ENCODE results near the gene STAM. TPM values are rescaled to one million over a fixed set of nuclear protein-coding genes. Genes with fewer than 3 reads are reported as not detected.

Gene STAM
- total and polyA plus RNA-seq, 9 of the 15 experiments (the other 6 are each of a cell fraction or from before 2014, with no cell fraction given) = 13.8 to 33.5 (median 26.4) TPM

DNA sequence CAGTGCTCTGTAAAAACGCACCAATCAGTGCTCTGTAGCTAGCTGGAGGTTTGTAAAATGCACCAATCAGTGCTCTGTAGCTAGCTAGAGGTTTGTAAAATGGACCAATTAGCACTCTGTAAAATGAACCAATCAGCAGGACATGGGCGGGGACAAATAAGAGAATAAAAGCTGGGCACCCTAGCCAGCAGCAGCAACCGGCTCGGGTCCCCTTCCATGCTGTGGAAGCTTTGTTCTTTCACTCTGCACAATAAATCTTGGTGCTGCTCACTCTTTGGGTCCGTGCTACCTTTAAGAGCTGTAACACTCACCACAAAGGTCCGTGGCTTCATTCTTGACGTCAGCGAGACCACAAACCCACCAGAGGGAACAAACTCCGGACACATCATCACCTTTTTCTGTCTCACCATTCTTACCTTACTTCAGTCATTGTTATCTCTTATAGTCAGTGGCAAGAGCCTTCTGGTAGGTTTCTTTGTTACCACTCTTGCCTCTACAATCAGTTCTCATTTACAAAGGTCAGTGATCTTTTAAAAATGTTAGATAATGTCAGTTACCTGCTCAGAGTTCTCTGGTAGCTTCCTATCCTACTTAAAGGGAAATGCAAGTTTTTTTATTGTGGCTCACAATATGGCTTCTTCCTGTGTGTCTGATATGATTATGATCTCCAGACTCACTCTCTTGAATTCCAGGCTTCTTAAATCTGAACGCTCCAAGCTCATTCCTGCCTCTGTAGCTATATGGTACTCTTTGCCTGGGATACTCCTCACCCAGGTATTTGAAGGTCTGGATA, 4.5 kb downstream of the STAM start:
- CTCF ChIA-PET (ENCODE audit: low intra/inter-chr PET ratio) = no interaction called here
- BruUV-seq (replicated peaks) = no TSS peak
- peaks cover 4% of the 10 kb centered on the region; the same call in 1 of the 2 replicates for H4K20me1 ChIP-seq (replicated peaks; ENCODE audit: control insufficient read depth, insufficient read depth, low read length)
- H3K9ac ChIP-seq (ENCODE audit: insufficient read depth in 1 of 2, low read depth in 2 of 2, low read length in 2 of 2) = no peak overlapping the region
- no peak for ATAC-seq
- H2AFZ ChIP-seq (ENCODE audit: low read depth, low read length) = no peak overlapping the region
- peak; percentile 60 for TF ChIP-seq ASH1L (IDR thresholded peaks at IDR 0.05; ENCODE audit: borderline replicate concordance, low read depth, partially characterized antibody)
- TF ChIP-seq TAF9B (IDR thresholded peaks at IDR 0.05; ENCODE audit: partially characterized antibody) = no peak
- TF ChIP-seq RBM14 (IDR thresholded peaks at IDR 0.05; ENCODE audit: borderline replicate concordance, insufficient read depth, low read depth, low read length) = no peak
- TF ChIP-seq CC2D1A (IDR thresholded peaks at IDR 0.05) = peak; percentile 71; the same call in 1 of the 2 replicates
- TF ChIP-seq ZNF324 (CRISPR knock-in tag; IDR thresholded peaks at IDR 0.05) = 0 out of 2 replicates have a peak, but pooled peaks have one; percentile 11
- TF ChIP-seq NFYB (IDR thresholded peaks at IDR 0.05; ENCODE audit: extremely low read depth, insufficient read length) = peak; percentile 80
- no peak for TF ChIP-seq CHD4 (IDR thresholded peaks at IDR 0.05; ENCODE audit: insufficient read depth, insufficient replicate concordance, low read depth, low read length, poor library complexity, severe bottlenecking)
- intact Hi-C loops (cut with micrococcal nuclease) = no loop called here
- H3K27me3 ChIP-seq (ENCODE audit: control insufficient read depth in 2 of 2, insufficient read depth in 2 of 2, low read length in 2 of 2) = no peaks in the 10 kb centered on the region
- FAIRE-seq = no peak
- 78% methylated on average over 10 of the region's 10 CpGs for WGBS (ENCODE audit: insufficient coverage, low coverage, missing lambda C conversion rate)
- DNase-seq (ENCODE audit: extremely low read depth in 1 of 4, low spot score in 3 of 4) = no peak
- H3K4me2 ChIP-seq (ENCODE audit: insufficient read depth, low read length) = no peak overlapping the region
- in situ Hi-C loops (cut with MboI) = no loop called here
- peaks cover 0 to 18% of the 10 kb centered on the region in 2 experiments; a peak in 2 of 5 replicates for H3K4me1 ChIP-seq (replicated peaks in 1 of 2; ENCODE audit: control insufficient read depth in 2 of 2, insufficient read depth in 2 of 2, low read length in 2 of 2)
- H3K9me1 ChIP-seq (ENCODE audit: control insufficient read depth, insufficient read depth, low read length) = no peaks in the 10 kb centered on the region
- POLR2A ChIA-PET = interaction anchor here (1.1 to 1.7 kb wide), 4 partner anchors 11 to 32 kb away, joined by 4 to 5 read pairs (median 4); no protein-coding TSS in a partner anchor
- H3K9me3 ChIP-seq (replicated peaks; ENCODE audit: control insufficient read depth, insufficient read depth, low read depth, low read length) = peaks cover 5% of the 10 kb centered on the region; the same call in 1 of the 2 replicates
- no peak overlapping the region for H3K4me3 ChIP-seq
- no peak overlapping the region for H3K27ac ChIP-seq (ENCODE audit: extremely low read depth, low read depth, low read length)
- peaks cover 98% of the 10 kb centered on the region for H3K79me2 ChIP-seq (ENCODE audit: control insufficient read depth, insufficient read depth, low read length)
- peaks cover 51% of the 10 kb centered on the region for H3K36me3 ChIP-seq (ENCODE audit: control insufficient read depth, insufficient read depth, low read length)
